GM12873 (cell line): Measurements from ENCODE around the gene ADCYAP1R1.

Experiments
- TF ChIP-seq, protein P1 (sequence below): IDR thresholded peaks from 2 replicates; pipeline ENCODE4 v1.5.1; 2012; ENCODE audit warnings: low read depth, mild to moderate bottlenecking, moderate library complexity, low read length, control low read depth; ENCODE audit not compliant: insufficient read depth; ENCODE audit errors: missing control alignments

Gene ADCYAP1R1

DNA sequence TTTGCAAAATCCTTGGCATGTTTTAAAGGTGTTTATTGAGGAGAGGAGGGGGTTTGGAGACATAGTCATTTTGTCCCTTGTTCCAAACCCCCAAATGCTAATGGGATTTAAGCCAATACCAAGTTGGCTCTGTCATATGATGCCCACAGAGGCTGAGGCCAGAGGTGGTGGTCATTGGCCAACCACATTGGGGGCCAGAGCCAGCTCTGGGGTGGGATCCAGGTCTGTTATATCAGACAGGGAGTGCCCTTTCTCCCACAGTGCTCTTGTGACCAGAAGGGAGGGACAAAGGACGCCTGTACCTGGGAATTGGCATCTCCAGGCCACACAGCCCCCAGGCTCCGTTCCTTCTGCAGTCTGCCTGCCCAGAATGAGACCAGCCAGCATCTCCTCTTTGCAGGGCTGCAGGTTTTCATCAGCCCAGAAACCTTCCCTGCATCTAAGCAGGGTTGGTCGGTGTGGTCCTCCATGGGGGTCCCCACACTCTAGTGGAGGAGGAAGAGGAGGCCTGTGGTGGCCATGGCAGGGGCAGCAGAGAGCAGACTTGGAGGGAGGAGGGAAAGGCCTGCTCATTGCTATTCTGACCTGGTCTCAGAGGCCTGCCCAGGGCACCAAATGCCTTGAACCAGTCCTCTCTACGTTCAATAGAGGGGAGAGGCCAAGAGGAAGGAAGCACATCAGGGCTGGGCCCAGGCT lies 17.9 kb downstream of the ADCYAP1R1 start:
- TF ChIP-seq, protein P1, sequence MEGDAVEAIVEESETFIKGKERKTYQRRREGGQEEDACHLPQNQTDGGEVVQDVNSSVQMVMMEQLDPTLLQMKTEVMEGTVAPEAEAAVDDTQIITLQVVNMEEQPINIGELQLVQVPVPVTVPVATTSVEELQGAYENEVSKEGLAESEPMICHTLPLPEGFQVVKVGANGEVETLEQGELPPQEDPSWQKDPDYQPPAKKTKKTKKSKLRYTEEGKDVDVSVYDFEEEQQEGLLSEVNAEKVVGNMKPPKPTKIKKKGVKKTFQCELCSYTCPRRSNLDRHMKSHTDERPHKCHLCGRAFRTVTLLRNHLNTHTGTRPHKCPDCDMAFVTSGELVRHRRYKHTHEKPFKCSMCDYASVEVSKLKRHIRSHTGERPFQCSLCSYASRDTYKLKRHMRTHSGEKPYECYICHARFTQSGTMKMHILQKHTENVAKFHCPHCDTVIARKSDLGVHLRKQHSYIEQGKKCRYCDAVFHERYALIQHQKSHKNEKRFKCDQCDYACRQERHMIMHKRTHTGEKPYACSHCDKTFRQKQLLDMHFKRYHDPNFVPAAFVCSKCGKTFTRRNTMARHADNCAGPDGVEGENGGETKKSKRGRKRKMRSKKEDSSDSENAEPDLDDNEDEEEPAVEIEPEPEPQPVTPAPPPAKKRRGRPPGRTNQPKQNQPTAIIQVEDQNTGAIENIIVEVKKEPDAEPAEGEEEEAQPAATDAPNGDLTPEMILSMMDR: no peak

GRCh38 chr7:31070991-31071644 lies 19.0 kb downstream of the ADCYAP1R1 start:
- TF ChIP-seq, protein P1: no peak

- TF ChIP-seq, protein P1: no peak
Measured at GRCh38 chr7:31071645-31072029, 19.5 kb downstream of the ADCYAP1R1 start.

GRCh38 chr7:31073326-31074119 lies 21.4 kb downstream of the ADCYAP1R1 start:
- TF ChIP-seq, protein P1: no peak

GRCh38 chr7:31074120-31074383 lies 21.9 kb downstream of the ADCYAP1R1 start:
- TF ChIP-seq, protein P1: no peak

GRCh38 chr7:31074403-31075085 lies 22.4 kb downstream of the ADCYAP1R1 start:
- TF ChIP-seq, protein P1: no peak

DNA sequence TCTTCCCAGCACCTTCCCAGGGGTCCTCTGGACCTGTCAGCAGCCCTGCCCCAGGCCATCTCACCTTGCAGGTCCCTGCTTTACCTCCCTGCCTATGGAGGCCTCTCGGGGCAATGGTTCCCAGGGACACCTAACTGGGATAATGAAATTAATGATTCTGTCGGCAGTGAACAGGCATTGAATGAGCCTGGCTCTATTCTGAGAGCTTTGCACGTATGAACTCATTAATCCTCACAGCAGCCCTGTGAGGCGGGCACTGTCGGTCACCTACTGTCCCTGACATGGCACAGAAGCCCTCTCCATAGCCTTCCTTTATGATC lies 22.9 kb downstream of the ADCYAP1R1 start:
- TF ChIP-seq, protein P1: no peak
